GM19043 (cell line): Measurements from ENCODE around the gene CTBS.

Source experiments
- ATAC-seq: cut with Tn5 transposase; IDR thresholded peaks from one replicate; pipeline ENCODE4 v1.9.1; 2021; ENCODE audit warnings: low read depth; ENCODE audit not compliant: unreplicated experiment

CTBS gene

DNA sequence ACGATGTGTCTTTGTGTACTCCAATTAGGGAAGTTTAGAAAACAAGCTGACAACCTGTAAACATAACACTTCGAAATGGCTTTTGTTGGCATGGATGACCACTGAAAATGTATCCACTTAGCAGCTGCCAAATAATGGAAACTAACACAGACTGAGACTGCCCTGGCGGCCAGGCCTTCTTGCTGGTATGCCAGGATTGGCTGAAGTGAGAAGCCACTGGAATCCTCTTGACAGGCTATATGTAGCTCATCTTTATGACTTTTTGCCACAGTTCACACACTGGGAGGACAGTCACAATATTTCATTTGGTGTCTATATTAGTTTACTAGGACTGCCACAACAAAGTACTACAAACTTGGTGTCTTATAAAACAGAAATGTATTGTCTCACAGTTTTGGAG is 12.9 kb upstream of the CTBS start:
- no peak for ATAC-seq

DNA sequence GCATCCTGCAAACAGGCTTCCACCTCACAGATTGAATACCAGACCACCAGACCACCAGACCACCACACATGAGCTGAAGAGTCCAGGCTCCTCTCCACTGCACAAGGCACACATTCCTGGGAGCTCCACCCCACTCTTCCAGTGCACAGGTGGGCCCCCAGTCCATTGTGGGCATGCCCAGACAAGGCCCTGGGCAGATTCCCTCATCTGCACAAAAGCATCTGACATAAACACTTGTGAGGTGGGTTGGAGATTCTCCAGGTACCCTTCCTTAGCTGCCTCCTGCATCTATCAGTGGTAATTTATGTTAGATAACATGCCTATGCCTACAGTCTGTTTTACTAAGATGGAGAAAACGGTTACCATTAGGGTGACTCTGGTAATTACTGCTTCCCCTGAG is 11.6 kb upstream of the CTBS start:
- ATAC-seq, result no peak

DNA sequence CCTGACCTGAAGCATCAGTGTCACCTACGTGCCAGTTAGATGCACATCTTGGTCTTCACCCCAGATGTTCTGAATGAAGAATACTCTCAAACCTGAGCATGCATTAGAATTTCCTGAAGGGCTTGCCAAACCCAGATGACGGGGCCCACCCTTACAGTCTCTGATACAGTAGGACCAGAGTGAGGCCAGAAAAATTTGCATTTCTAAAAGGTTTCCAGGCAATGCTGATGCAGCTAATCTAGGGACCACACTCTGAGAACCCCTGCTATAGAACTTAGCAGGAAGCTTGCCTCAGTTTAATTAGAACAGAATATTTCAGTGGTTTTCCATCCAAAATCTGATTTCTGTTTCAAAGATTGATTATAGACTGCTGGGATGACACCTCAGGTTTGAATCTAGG is 9.9 kb upstream of the CTBS start:
- ATAC-seq, result no peak

DNA sequence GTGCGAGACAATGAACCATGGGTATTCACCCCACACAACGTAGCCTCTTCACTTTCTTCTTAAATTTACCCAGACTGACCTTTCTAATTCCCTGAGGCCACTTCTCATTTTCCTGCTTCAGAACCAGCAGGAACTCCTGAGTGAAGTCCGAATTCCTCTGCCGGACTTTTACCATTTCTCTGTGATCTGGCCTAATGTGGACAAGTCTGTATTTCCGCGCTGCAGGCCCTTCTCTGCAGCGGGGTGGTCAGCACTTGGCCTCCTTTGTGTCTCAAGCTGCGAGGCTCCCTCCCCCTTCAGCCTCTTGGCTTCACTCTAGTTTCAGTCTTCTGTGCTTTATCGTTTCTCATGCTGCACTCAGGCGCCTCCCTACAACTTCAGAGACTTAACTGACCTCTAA is 9.4 kb upstream of the CTBS start:
- no peak for ATAC-seq

DNA sequence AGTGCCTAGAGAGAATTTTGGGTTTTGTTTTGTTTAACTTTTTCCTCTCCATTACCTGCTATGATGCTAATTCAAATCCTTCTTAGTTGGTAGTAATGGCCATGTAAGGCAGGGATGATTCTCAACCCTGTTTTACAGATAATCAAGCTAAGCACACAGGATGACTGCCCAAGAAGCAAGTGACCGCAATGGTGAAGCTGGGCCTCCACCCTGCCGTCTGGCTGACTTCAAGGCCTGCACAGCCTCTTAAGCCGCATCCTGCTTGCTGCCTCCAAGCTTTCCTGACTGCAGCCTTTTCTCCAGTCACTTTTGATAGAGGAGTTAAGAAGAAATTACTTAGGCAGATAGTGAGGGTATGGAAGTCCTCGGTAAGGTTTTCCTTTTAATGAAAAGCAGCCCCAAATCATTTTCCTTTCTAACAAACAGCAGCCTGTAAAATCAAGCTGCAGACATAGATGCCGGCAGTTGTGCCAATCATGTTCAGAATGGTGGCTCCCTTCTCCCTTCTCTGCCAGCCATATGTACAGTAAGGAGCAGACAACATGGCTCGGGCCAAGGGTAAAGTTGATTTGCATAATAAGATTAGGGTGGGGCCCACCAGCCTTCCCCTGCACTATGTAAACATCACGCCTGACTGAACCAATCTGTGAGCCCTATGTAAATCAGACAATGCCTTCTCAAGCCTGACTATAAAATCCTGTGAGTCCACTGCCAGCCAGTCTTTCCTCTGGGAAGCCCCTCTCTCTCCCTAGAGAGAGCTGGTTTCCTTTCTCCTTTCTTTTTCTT is 8.8 kb upstream of the CTBS start:
- no peak for ATAC-seq

DNA sequence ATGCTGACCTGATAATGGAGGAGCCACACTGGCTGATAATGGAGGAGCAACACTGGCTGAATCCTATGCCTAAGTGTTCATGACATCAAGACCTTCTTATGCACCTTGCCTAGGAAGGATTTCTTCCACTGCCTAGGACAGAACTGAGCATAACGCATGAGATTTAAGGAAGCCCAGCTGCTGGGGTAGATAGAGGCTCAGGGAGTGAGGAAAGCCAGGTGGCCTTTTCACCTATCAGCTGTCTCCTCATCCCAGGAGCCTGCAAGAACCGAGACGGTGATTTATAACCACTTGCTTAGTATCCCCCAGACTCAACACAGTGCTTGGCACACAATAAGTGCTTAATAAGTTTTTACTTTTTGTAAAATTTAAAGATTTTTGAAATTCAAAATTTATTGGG is 7.4 kb upstream of the CTBS start:
- ATAC-seq, result no peak

DNA sequence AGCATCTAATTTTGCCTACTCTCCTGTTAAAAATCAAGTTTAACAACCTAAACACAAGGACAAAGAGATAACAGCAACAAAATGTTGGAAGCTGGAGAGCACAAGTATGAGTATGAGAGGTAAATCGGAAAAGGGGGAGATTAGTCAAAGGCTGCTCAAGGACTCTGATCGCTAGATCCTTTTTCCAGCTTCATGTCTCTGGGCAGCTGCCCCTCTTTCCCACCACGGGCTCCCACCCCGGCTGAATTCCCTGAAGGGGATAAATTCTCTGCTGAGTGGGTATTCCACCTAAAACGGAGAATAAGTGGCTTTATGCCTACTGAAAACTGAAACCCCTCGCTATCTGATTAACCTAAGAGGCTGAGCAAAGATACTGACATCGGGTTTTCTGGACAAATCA is 696 bp upstream of the CTBS start:
- ATAC-seq, result no peak

DNA sequence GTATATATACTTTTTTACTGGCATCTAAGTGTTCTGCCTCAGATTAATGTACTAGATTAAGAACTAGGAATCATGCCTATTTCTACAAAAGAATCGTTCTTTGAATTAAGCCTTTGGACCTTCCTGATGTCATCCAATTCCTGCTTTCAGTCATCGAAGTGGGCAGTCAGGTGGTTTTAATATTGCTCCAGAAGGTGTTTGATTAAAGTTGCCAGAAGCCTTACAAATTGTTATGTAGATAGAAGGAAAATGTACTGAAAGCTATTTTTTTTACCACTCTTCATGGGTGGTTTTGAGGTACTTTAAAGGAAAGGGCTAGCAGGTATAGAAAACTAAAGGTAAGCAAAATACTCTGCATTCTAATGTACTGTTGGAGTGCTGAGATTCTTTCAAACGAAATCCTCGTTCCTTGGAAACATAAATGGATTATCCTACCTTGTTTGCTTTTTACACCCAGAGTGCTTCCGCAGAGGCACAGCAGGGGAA is 716 bp downstream of the CTBS start:
- ATAC-seq, result no peak

DNA sequence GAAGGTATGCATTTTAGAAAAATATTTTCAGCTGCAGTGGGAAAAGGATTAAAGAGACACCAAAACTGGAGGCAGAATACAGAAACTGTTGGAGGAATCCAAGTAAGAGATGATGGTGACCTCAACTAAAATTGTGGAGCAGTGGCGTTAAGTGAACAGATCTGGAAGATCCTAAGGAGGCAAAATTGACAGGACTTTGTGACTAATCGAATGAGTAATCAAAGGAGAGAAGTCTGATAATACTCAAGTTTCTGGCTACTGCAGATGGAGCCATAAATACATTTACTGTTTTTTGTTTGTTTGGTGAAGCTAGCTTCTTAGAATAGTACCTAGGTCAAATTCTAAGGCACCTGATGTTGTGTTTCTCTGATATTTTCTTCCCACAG is 3.1 kb downstream of the CTBS start:
- no peak for ATAC-seq

DNA sequence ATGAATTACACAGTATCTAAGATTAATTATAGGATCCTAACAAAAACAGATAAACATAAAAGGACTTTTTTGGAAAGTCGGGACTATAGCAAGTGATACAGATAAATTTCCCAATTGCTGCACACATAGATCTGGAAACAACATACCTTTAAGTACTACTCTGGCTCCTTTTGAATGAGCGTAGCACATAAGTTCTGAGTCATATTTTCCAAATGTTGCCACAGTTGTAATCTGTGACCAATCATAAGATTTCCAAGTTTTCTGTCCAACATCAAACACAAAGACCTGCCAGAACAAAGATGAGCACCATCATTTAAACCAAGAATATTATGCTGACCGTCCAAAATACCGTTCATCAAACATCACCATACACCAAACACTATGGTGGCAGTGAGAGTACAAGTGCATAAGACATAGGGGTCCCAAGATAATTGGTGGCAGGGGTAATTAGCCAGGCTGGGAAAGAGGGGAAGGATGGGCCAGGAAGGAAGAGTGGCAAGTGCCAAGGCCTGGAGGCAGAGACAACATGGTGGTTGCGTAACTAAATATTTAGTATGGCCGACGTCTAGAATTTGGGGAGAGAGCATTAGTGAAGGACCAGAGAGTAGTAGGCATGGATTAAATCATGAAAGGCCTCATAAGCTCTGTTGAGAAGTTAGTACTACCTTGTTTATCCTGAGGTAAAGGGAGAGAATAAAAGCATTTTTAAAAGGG is 3.6 kb downstream of the CTBS start:
- ATAC-seq, result no peak

DNA sequence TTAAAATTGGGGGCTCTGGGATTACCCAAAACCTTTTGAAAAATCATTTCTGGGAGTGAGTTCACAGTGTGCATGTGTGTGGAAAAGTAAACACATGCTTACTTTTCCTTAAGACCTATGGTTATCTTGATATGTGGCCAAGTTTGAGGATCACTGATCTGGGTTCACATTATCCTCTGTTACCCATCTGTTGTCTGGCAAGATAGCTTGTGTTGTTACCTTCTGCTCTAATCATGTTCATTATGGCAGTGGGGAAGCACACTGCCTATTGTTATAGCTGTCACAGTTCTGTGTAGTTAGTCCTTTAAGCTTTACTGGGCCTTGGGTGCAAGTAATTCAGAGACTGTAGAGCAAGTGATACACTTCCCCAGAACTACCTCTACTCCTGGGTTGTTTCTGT is 5.0 kb downstream of the CTBS start:
- no peak for ATAC-seq

DNA sequence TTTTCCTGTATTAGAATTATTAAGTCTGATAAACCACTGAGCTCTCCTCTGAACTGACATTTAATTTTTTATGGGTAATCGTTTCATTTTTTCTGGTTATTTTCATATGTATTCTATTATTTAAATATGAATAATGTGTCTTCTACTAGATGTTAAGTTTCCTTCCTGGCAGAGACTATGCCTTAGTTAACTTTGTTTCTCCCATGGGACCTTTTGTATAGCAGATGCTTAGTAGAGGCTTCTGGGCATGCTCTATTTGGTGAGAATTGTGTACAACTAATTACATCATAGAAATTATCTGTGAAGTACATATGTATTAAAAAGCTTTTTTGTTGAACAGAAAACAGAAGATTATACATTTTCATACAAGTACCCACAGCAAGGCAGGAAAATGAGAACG is 23.4 kb downstream of the CTBS start:
- ATAC-seq, result no peak

DNA sequence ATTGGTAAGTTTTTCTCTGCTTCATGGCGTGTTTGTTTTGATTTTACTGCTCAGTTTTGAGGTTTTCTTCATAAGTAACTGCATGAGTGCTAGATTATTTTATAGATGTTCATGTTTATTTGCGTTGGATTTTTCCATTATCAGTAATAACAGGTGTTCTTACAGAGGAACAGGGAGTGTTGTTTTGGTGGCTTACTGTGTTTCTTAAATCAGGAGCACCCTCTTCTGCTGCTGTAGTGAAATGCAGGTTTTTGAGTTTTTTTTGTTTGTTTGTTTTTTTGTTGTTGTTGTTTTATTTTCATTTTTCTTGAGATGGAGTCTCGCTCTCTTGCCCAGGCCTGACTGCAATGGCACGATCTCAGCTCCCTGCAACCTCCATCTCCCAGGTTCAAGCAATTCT is 32.6 kb downstream of the CTBS start:
- no peak for ATAC-seq

DNA sequence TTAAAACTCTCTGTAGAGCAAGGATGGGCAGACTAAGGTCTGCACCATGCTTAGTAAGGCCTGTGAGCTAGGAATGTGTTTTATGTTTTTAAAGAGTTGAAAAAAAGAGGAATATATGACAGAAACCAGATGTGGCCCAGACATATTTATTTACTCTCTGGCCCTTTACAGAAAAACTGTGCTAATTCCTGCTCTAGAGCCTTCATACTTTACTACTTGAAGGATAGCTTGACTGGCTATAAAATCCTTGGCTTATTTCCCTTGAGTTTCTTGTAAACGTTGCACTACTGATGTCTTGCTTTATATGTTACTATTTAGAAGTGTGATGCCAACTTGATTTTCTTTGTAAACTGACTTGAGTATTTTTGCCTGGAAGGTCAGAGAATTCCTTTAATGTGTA is 33.5 kb downstream of the CTBS start:
- no peak for ATAC-seq

DNA sequence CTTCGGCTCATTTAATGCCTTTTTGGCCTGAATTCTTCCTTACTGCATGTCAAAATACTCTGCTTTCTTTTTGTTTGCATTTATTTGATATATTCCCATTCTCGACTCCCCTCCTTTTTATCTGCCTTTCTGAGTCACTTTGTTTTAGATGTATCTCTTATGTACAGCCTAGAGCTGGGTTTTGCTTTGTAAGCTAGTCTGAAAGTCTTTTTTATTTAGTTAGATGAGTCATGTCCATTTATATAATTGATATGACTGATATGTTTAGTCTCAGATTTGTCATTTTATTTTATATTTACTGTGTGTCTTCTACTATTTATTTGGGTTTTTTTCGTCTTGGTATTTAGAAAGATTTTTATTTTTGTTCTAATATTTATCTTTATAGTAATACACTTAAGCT is 34.3 kb downstream of the CTBS start:
- ATAC-seq, result no peak

DNA sequence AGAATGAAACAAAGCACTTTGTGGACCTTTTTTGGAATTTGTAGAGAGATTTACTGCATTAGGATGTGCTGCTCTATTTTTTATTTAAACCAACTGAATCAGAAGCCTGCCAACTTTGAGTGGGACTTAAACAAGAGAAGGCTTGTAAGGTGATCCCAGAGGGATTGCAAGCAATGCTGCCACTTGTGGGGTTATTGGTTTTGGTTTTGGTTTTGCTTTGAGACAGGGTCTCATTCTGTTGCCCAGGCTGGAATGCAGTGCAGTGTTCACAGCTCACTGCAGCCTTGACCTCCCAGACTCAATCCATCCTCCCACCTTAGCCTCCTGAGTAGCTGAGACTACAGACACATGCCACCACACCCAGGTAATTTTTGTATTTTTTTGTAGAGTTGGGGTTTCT is 35.6 kb downstream of the CTBS start:
- no peak for ATAC-seq

DNA sequence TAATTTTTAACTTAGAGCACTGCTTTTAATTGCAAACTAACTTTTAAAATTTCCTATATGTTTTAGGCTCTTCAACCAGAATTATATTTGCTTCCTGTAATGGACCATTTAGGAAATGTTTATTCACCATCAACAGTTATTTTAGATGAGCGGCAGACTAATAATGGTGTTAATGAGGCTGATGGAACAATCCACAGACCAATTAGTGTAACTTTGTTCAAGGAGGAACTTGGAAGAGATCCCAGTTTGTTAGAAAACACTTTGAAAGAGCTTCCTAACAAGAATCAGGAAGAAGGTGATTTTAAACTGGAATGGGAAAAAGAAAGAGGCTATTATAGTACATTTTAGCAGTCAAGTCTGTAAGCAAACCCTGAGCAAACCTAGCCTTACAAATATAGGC is 48.5 kb downstream of the CTBS start:
- no peak for ATAC-seq

DNA sequence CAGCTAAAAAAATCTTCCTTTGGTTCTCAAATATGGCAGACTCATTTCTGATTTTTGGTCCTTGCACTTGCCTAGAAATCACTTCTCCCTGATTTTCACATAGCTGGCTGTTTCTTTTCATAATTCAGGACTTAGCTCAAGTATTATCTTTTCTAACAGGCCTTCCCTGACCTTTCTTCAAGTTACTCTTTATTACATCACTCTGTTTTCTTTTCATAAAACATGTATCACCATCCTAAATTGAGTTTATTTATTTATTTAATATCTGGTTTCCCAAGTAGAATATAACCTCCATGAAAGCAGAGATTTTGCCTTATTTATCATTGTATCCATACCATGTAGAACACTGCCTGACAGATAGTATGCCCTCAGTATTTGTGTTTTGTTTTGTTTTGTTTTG is 49.6 kb downstream of the CTBS start:
- no peak for ATAC-seq

DNA sequence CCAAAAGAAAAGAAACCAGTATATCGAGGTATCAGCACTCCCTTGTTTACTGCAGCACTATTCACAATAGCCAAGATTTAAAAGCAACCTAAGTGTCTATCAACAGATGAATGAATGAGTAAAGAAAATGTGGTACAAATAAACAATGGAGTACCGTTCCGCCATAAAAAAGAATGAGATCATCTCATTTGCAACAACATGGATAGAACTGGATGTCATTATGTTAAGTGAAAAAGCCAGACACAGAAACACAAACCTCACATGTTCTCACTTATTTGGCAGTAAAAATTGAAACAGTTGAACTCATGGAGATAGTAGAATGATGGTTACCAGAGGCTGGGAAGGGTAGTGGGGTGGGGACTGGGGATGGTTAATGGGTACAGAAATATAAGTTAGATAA is 63.6 kb downstream of the CTBS start:
- ATAC-seq, result no peak

DNA sequence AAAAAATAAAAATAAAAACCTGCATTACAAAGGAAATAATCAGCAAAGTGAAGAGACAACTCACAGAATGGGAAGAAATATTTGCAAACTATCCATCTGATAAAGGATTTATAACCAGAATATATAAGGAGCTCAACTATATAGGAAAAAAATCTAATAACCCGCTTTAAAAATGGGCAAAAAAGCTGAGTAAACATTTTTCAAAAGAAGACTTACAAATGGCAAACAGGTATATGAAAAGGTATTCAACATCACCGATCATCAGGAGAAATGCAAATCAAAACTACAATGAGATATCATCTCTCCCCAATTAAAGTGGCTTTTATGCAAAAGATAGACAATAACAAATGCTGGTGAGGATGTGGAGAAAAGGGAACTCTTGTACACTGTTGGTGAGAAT is 64.1 kb downstream of the CTBS start:
- no peak for ATAC-seq

DNA sequence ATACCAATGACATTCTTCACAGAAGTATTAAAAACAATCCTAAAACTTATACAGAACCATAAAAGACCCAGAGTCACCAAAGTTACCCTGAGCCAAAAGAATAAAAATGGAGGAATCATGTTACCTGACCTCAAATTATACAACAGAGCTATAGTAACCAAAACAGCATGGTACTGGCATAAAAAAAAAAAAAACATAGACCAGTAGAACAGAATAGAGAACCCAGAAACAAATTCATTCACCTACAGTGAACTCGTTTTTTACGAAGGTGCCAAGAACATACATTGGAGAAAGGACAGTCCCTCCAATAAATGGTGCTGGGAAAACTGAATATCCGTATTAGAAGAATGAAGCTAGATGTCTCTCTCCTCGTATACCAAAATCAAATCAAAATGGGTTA is 65.2 kb downstream of the CTBS start:
- ATAC-seq, result no peak

DNA sequence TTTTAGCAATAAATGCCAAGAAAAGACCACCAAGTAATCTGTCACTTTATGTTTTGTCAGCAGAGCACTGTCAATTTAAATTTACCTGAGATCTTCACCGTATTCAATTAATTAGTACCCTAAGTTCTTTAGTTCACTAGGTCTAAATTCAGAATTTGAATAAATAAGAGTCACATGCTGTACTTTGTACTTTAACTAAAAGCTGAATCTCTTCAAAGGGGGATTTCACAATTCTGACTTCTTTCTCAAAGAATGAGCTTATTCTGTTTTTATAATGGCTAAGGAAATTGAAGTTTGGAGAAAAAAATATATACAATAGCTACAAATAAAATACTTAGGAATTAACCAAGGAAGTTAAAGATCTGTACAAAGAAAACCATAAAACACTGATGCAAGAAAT is 65.7 kb downstream of the CTBS start:
- ATAC-seq, result no peak
